GM19452 (cell line): ENCODE measurements around the gene SUPT20HL1.

ENCODE experiments used
- ATAC-seq: cut with Tn5 transposase; IDR thresholded peaks from one replicate; pipeline ENCODE4 v1.9.1; 2021; ENCODE audit not compliant: unreplicated experiment

SUPT20HL1 gene

GRCh38 chrX:24395775-24396174 is 35.3 kb downstream of the SUPT20HL1 start:
- no peak for ATAC-seq

- no peak for ATAC-seq
These were observed 35.9 kb downstream of the SUPT20HL1 start for GRCh38 chrX:24396236-24396930.

GRCh38 chrX:24396931-24397279 is 36.5 kb downstream of the SUPT20HL1 start:
- ATAC-seq = no peak

GRCh38 chrX:24398766-24399165 is 38.3 kb downstream of the SUPT20HL1 start:
- ATAC-seq = no peak

- no peak for ATAC-seq
These were observed 39.1 kb downstream of the SUPT20HL1 start for GRCh38 chrX:24399550-24399949.

- no peak for ATAC-seq
These were observed 45.5 kb downstream of the SUPT20HL1 start for GRCh38 chrX:24405959-24406358.
